Hepatocyte (in vitro differentiated cells): ENCODE measurements around the gene ZNHIT6. TPM values are rescaled to one million over a fixed set of nuclear protein-coding genes. Genes with fewer than 3 reads are reported as not detected.

ENCODE experiments used
- DNase-seq: peaks from one replicate; pipeline ENCODE4 v3.0.0-alpha.2; 2016; ENCODE audit warnings: low spot score
- H2AFZ ChIP-seq: fragments of 200-600 bp; sonication (generic); 2 replicates; pipeline ENCODE4 v1.6.0; 2016; ENCODE audit warnings: antibody characterized with exemption, mild to moderate bottlenecking
- H3K27ac ChIP-seq: fragments of 200-600 bp; sonication (generic); 2 replicates; pipeline ENCODE4 v1.5.1; 2016; ENCODE audit warnings: mild to moderate bottlenecking
- H3K27me3 ChIP-seq: fragments of 200-600 bp; sonication (generic); 2 replicates; pipeline ENCODE4 v1.6.1; 2016
- H3K36me3 ChIP-seq: fragments of 200-600 bp; sonication (generic); replicated peaks from 2 replicates; pipeline ENCODE4 v1.5.1; 2016; ENCODE audit warnings: low read depth; ENCODE audit not compliant: insufficient read depth
- H3K4me1 ChIP-seq: fragments of 200-600 bp; sonication (generic); 2 replicates; pipeline ENCODE4 v1.5.1; 2016; ENCODE audit warnings: mild to moderate bottlenecking, moderate library complexity; ENCODE audit not compliant: insufficient read depth
- H3K4me2 ChIP-seq: fragments of 200-600 bp; sonication (generic); 2 replicates; pipeline ENCODE4 v1.6.0; 2016
- H3K4me3 ChIP-seq: fragments of 200-600 bp; sonication (generic); 2 replicates; pipeline ENCODE4 v1.5.1; 2016; ENCODE audit warnings: mild to moderate bottlenecking
- H3K79me2 ChIP-seq: fragments of 200-600 bp; sonication (generic); 2 replicates; pipeline ENCODE4 v1.6.0; 2017; ENCODE audit warnings: mild to moderate bottlenecking
- H3K9me2 ChIP-seq: fragments of 200-600 bp; sonication (generic); replicated peaks from 2 replicates; pipeline ENCODE4 v1.6.0; 2017; ENCODE audit warnings: mild to moderate bottlenecking; ENCODE audit not compliant: insufficient read depth
- H3K9me3 ChIP-seq: fragments of 200-600 bp; sonication (generic); 2 replicates; pipeline ENCODE4 v1.5.1; 2016; ENCODE audit warnings: low read depth, mild to moderate bottlenecking
- H4K20me1 ChIP-seq: fragments of 200-600 bp; sonication (generic); 2 replicates; pipeline ENCODE4 v1.6.0; 2016; ENCODE audit warnings: mild to moderate bottlenecking; ENCODE audit not compliant: insufficient read depth, poor library complexity, severe bottlenecking
- EZH2 ChIP-seq: fragments of 200-600 bp; sonication (generic); IDR thresholded peaks from 2 replicates; pipeline ENCODE4 v1.6.1; 2016; ENCODE audit warnings: antibody characterized with exemption, mild to moderate bottlenecking, borderline replicate concordance
- EZH2phosphoT487 ChIP-seq: fragments of 200-600 bp; sonication (generic); IDR thresholded peaks from one replicate; pipeline ENCODE4 v1.6.1; 2018; ENCODE audit warnings: antibody characterized with exemption, mild to moderate bottlenecking, low read depth, moderate library complexity; ENCODE audit not compliant: unreplicated experiment, severe bottlenecking
- WGBS: methylation state at CpG from one replicate; pipeline ENCODE4 v1.1.6; 2016; ENCODE audit warnings: low lambda C conversion rate; ENCODE audit errors: missing lambda C conversion rate; 5-methylcytosine and 5-hydroxymethylcytosine counted together
- polyA plus RNA-seq: library from polyadenylated mRNA; unstranded; fragments of >200 nt; fragmentation: Nextera tagmentation; extraction: Ambion mirVana; gene quantifications from 2 replicates; pipeline ENCODE4 v1.2.1, GENCODE V29; 2016
- total RNA-seq: library from RNA; depleted of rRNA; stranded (reverse); fragments of >200 nt; gene quantifications from 2 replicates; pipeline ENCODE4 v1.2.3, GENCODE V29; 2014
- TF ChIP-seq, protein P1 (sequence below): fragments of 200-600 bp; sonication (generic); IDR thresholded peaks from 2 replicates; pipeline ENCODE4 v1.5.1; 2016; ENCODE audit warnings: antibody characterized with exemption, mild to moderate bottlenecking; ENCODE audit not compliant: poor library complexity

Gene ZNHIT6
- total and polyA plus RNA-seq, 2 experiments from 2014 or later = 13.5 to 14.2 TPM

DNA sequence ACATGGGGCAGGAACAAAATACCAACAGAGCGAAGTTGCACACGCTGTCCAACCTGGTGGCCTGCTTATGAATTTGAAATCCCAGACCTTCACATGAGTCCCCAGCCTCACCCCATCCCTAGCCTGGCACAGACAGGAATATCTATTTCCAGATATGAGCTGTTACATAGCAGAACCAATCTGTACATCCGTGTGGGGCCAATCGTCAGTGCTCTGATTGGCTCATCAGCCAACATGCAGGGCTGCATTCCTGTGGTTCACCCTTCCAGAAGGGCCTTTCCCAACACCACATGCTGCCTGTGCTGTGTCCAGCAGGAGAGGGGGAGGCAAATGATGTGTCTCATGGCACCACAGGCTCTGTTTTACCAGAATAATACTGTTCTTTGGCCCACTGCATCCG lies 96.4 kb downstream of the ZNHIT6 start:
- 64% methylated on average over 5 of the region's 5 CpGs for WGBS
- H3K27ac ChIP-seq = peak overlapping the region; percentile 95

DNA sequence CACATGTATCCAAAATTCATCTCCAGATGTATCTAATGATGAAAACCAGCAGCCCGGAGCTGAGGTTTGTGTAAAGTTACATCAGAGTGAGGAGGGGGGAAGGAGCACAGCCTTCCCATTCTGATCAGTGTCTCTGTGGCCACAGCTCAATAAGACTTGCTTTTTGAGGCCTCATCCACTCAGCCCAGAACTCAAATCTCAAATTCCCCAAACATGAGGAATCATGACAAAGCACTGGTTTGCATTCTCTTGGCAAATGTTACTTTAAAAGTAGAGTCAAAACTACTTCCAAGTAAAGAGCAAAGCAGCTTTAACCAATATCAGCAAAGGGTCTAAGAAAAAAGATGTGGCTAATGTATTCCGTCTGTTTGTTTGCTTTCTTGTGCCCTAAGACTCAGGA lies 96.8 kb downstream of the ZNHIT6 start:
- TF ChIP-seq EZH2 = no peak
- TF ChIP-seq, protein P1, sequence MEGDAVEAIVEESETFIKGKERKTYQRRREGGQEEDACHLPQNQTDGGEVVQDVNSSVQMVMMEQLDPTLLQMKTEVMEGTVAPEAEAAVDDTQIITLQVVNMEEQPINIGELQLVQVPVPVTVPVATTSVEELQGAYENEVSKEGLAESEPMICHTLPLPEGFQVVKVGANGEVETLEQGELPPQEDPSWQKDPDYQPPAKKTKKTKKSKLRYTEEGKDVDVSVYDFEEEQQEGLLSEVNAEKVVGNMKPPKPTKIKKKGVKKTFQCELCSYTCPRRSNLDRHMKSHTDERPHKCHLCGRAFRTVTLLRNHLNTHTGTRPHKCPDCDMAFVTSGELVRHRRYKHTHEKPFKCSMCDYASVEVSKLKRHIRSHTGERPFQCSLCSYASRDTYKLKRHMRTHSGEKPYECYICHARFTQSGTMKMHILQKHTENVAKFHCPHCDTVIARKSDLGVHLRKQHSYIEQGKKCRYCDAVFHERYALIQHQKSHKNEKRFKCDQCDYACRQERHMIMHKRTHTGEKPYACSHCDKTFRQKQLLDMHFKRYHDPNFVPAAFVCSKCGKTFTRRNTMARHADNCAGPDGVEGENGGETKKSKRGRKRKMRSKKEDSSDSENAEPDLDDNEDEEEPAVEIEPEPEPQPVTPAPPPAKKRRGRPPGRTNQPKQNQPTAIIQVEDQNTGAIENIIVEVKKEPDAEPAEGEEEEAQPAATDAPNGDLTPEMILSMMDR = no peak
- TF ChIP-seq EZH2phosphoT487 = no peak
- DNase-seq = no peak
- peak overlapping the region; percentile 20 for H3K4me2 ChIP-seq
- no peaks in the 10 kb centered on the region for H3K36me3 ChIP-seq
- peak overlapping the region; percentile 32 for H2AFZ ChIP-seq
- no peaks in the 10 kb centered on the region for H3K27me3 ChIP-seq
- no peaks in the 10 kb centered on the region for H3K9me2 ChIP-seq
- H4K20me1 ChIP-seq = no peaks in the 10 kb centered on the region
- no peaks in the 10 kb centered on the region for H3K79me2 ChIP-seq
- H3K9me3 ChIP-seq = no peaks in the 10 kb centered on the region
- peak overlapping the region; percentile 95 for H3K27ac ChIP-seq
- H3K4me3 ChIP-seq = no peak overlapping the region
- peaks cover 34% of the 10 kb centered on the region for H3K4me1 ChIP-seq
- 55% methylated on average over 2 of the region's 2 CpGs for WGBS

More for the DNA sequence above, 96.4 kb downstream of the ZNHIT6 start:
- Histone ChIP-seq H3K27me3 (no peaks in the 10 kb centered on the region), H3K9me2 (no peaks in the 10 kb centered on the region), H3K4me2 (peak overlapping the region; percentile 58), H2AFZ (no peak overlapping the region), H3K4me1 (peaks cover 31% of the 10 kb centered on the region), H3K79me2 (no peaks in the 10 kb centered on the region), H4K20me1 (no peaks in the 10 kb centered on the region), H3K4me3 (no peak overlapping the region), H3K9me3 (no peaks in the 10 kb centered on the region), H3K36me3 (no peaks in the 10 kb centered on the region)
- peak; percentile 78 for DNase-seq
- TF ChIP-seq EZH2 (no peak), EZH2phosphoT487 (no peak)
- TF ChIP-seq, protein P1 = no peak

DNA sequence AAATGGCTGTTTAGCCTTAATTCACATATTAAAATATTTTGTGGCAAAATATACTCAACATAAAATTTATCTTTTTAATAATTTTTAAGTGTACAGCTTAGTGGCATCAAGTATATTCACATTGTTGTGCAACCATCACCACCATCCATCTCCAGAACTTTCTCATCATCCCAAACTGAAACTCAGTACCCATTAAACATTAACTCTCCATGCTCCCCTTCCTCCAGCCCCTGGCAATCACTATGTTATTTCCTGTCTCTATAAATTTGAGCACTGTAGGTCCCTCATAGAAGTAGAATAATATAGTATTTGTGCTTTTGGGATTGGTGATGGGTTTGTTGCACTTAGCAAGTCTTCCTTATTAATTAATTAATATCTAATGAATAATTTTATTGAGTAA lies 98.3 kb downstream of the ZNHIT6 start:
- no peak for DNase-seq
- no peaks in the 10 kb centered on the region for H4K20me1 ChIP-seq
- no peaks in the 10 kb centered on the region for H3K36me3 ChIP-seq
- no peaks in the 10 kb centered on the region for H3K9me2 ChIP-seq
- H3K79me2 ChIP-seq = no peaks in the 10 kb centered on the region
- no peak overlapping the region for H3K4me2 ChIP-seq
- no peak overlapping the region for H2AFZ ChIP-seq
- H3K27ac ChIP-seq = no peak overlapping the region
- H3K27me3 ChIP-seq = no peaks in the 10 kb centered on the region
- TF ChIP-seq EZH2phosphoT487 (no peak), EZH2 (no peak)
- TF ChIP-seq, protein P1 = no peak
- no peak overlapping the region for H3K4me3 ChIP-seq
- H3K4me1 ChIP-seq = peaks cover 45% of the 10 kb centered on the region
- no peaks in the 10 kb centered on the region for H3K9me3 ChIP-seq

DNA sequence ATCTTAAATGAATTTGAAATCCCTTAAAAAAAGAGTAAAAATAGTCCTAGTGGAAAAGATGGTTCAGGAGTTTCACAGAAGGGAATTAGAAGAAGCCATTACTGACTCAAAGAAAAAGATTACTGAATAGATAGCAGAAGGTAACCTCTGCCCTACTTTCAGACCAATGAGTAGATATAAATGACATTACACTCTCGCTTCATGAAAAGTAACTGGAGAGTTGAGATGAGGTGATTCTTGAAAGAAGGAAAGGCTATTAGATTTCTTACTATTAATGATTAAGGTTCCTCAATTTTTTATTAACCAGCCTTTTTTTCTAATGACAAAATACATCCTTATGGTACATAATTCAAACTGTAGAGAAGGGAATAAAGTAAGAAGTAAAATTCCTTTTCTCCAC lies 99.4 kb downstream of the ZNHIT6 start:
- H3K27ac ChIP-seq = no peak overlapping the region
- H3K4me1 ChIP-seq = peaks cover 45% of the 10 kb centered on the region
- no peaks in the 10 kb centered on the region for H4K20me1 ChIP-seq
- H3K36me3 ChIP-seq = no peaks in the 10 kb centered on the region
- H3K4me2 ChIP-seq = no peak overlapping the region
- DNase-seq = no peak
- 97% methylated on average over 1 of the region's 1 CpG for WGBS
- H3K79me2 ChIP-seq = no peaks in the 10 kb centered on the region
- no peaks in the 10 kb centered on the region for H3K9me2 ChIP-seq
- no peak overlapping the region for H2AFZ ChIP-seq
- no peak overlapping the region for H3K4me3 ChIP-seq
- H3K27me3 ChIP-seq = no peaks in the 10 kb centered on the region
- H3K9me3 ChIP-seq = no peaks in the 10 kb centered on the region
- TF ChIP-seq EZH2phosphoT487 = no peak
- no peak for TF ChIP-seq EZH2
- TF ChIP-seq, protein P1 = no peak
